AG04450 (cell line): ENCODE measurements around the gene EP400. TPM values are rescaled to one million over a fixed set of nuclear protein-coding genes. Genes with fewer than 3 reads are reported as not detected.

Source experiments
- CTCF ChIA-PET: fragments of 300-600, 350-600 bp; formaldehyde crosslinking; extraction: SDS; loops from one replicate; lab custom pipeline; 2022; ENCODE audit warnings: antibody characterized with exemption, inconsistent platforms; lab: Charles Lee
- POLR2A ChIA-PET: fragments of 350-600 bp; formaldehyde crosslinking; extraction: SDS; loops from one replicate; lab custom pipeline; 2021; ENCODE audit warnings: antibody characterized with exemption, inconsistent platforms; lab: Yijun Ruan, JAX
- DNase-seq: peaks from one replicate; pipeline ENCODE4 v3.0.0-alpha.2; 2011; ENCODE audit warnings: low read depth, low spot score
- H3K27ac ChIP-seq: one replicate; pipeline ENCODE4 v1.5.1; 2012; ENCODE audit warnings: low read depth, low read length, control low read depth
- H3K27me3 ChIP-seq: one replicate; pipeline ENCODE4 v1.6.0; 2012; ENCODE audit warnings: low read length; ENCODE audit not compliant: control insufficient read depth, insufficient read depth
- H3K4me3 ChIP-seq: 2 replicates; pipeline ENCODE4 v1.5.1; 2011; ENCODE audit warnings: mild to moderate bottlenecking, low read depth, low read length, control low read depth
- H3K9me3 ChIP-seq: 2 replicates; pipeline ENCODE4 v1.5.1; 2012; ENCODE audit warnings: low read length; ENCODE audit not compliant: control insufficient read depth, insufficient read depth
- polyA plus RNA-seq: library from polyadenylated mRNA; depleted of rRNA; stranded (reverse); fragments of >200 nt; gene quantifications from 2 replicates; pipeline ENCODE4 v1.2.3, GENCODE V29; 2011
- TF ChIP-seq, protein P1 (sequence below): IDR thresholded peaks from 2 replicates; pipeline ENCODE4 v1.5.1; 2011; ENCODE audit warnings: low read depth, low read length, control low read depth, inconsistent platforms

Gene EP400
- polyA plus RNA-seq, 1 experiment = 5.4 TPM

DNA sequence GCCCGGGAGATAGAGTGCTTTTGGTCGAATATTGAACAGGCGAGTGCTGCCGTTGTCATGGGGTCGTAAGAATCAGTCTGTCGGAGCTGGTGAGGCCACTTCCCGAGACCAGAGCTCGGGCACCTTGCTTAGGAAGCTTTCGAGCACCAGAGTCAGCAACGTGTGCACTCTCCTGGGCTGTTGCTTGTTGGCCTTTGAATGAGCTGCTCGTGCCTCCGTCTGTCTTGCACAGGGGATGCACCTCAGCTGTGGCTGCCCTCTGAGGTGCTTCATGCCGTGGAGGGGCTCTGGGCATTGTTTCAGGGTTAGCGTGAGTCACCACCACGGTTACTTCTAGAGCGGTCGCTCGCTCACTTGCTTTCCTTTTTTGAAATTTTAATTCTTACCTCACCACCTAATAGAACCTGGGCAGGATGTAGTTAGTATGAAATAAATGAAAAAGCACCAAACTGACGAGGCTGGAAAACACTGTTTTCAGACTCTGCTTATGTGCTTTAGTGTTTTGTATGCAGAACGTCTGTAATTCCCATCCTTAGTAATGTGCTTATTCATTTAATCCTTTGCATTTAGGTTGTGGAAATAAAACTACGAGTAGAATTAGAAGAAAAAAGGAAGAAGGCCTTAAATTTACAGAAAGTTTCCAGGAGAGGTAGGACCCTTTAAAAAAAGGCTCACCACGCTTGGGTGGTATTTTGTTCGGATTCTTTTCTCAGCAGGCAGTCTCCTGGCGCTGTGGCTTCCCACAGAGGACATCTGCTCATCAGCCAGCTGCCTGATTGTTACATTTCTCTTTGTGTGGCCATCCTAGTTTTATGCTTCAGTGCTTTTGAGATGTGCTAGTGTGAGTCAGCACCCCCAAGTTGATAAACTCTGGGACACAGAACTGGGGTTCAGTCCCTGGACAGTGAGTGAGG is 40.6 kb downstream of the EP400 start:
- CTCF ChIA-PET = no interaction called here
- no peaks in the 10 kb centered on the region for H3K9me3 ChIP-seq
- POLR2A ChIA-PET = no interaction called here
- TF ChIP-seq, protein P1, sequence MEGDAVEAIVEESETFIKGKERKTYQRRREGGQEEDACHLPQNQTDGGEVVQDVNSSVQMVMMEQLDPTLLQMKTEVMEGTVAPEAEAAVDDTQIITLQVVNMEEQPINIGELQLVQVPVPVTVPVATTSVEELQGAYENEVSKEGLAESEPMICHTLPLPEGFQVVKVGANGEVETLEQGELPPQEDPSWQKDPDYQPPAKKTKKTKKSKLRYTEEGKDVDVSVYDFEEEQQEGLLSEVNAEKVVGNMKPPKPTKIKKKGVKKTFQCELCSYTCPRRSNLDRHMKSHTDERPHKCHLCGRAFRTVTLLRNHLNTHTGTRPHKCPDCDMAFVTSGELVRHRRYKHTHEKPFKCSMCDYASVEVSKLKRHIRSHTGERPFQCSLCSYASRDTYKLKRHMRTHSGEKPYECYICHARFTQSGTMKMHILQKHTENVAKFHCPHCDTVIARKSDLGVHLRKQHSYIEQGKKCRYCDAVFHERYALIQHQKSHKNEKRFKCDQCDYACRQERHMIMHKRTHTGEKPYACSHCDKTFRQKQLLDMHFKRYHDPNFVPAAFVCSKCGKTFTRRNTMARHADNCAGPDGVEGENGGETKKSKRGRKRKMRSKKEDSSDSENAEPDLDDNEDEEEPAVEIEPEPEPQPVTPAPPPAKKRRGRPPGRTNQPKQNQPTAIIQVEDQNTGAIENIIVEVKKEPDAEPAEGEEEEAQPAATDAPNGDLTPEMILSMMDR = no peak
- H3K4me3 ChIP-seq = no peak overlapping the region
- no peaks in the 10 kb centered on the region for H3K27me3 ChIP-seq
- no peak overlapping the region for H3K27ac ChIP-seq
- DNase-seq = no peak

DNA sequence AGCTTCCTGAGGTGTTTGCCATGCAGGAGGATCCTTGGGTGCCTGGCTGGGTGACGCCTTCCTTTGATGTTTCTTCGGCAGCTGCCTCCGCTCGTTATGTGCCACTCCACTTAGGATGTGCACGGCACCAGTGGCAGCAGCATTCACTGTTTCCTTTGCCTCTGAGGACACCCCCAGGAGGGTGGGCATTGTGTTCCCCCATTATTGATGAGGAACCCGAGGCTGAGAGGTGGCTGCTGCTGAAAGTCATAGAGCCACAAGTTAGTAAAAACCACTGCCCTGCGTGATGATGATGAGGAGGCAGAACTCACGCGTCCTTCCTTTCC is 41.2 kb downstream of the EP400 start:
- H3K9me3 ChIP-seq = no peaks in the 10 kb centered on the region
- TF ChIP-seq, protein P1 = no peak
- DNase-seq = no peak
- no peak overlapping the region for H3K4me3 ChIP-seq
- no peaks in the 10 kb centered on the region for H3K27me3 ChIP-seq
- H3K27ac ChIP-seq = no peak overlapping the region
- ChIA-PET CTCF (no interaction called here), POLR2A (no interaction called here)

GRCh38 chr12:131991816-131992430 is 42.2 kb downstream of the EP400 start:
- CTCF ChIA-PET = no interaction called here
- H3K27me3 ChIP-seq = no peaks in the 10 kb centered on the region
- H3K4me3 ChIP-seq = no peak overlapping the region
- POLR2A ChIA-PET = no interaction called here
- TF ChIP-seq, protein P1 = no peak
- H3K9me3 ChIP-seq = no peaks in the 10 kb centered on the region
- no peak overlapping the region for H3K27ac ChIP-seq
- DNase-seq = no peak

DNA sequence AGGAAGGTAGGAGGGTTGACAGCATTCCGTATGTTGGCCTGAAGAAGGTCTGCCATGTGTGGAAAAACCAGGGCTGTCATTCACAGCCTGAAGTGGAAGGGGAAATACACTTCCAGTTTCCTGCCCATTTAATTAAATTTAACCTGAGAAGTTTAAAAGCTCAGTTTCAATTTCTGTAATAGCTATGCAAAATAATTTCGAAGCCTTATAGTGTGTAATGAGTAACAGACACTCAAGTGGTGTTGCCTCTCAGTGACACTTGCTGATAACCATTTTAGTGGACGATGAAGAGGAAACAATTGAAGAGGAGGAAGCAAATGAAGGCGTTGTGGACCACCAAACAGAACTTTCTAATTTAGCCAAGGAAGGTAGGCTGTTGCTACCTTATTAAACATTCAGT is 44.8 kb downstream of the EP400 start:
- Histone ChIP-seq H3K27ac (no peak overlapping the region), H3K9me3 (no peaks in the 10 kb centered on the region), H3K27me3 (no peaks in the 10 kb centered on the region), H3K4me3 (no peak overlapping the region)
- POLR2A ChIA-PET = no interaction called here
- TF ChIP-seq, protein P1 = no peak
- no peak for DNase-seq
- CTCF ChIA-PET = no interaction called here

DNA sequence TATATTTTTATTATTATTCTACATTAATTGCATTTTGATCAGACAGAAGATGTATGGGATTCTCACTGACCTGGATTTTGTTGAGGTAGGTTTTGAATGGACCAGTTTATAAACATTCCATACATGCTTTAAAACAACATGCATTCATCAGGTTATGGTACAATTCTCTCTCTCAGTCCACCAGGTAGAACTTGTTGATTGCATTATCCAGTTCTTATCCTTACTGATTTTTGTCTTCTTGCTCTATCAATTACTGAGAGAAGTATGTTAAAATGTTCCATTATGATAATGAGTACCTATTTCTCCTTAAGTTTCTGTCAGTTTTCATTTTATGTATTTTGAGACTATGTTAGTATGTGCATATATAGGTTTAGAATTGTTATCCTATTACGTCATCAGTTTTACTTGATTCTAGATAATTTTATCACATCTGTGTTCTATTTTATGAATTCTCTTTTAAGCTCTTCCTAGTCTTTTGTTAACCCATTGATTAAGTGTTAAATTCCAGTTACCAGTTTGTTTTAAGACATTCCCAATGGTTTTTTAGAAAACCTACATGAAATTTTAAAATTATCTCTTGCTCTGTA is 50.6 kb downstream of the EP400 start:
- H3K27ac ChIP-seq = no peak overlapping the region
- DNase-seq = no peak
- ChIA-PET POLR2A (no interaction called here), CTCF (interaction anchor here (0.7 to 1.0 kb wide), 3 partner anchors 48 to 307 kb away, joined by 3 to 6 read pairs (median 4); no protein-coding TSS in a partner anchor)
- H3K4me3 ChIP-seq = no peak overlapping the region
- TF ChIP-seq, protein P1 = no peak
- H3K9me3 ChIP-seq = no peaks in the 10 kb centered on the region
- H3K27me3 ChIP-seq = no peaks in the 10 kb centered on the region
